ENCODE data around the gene SH3BGRL.
A peak's percentile ranks its signal among the peaks of the same experiment; 100 is the strongest.

SH3BGRL gene

DNA sequence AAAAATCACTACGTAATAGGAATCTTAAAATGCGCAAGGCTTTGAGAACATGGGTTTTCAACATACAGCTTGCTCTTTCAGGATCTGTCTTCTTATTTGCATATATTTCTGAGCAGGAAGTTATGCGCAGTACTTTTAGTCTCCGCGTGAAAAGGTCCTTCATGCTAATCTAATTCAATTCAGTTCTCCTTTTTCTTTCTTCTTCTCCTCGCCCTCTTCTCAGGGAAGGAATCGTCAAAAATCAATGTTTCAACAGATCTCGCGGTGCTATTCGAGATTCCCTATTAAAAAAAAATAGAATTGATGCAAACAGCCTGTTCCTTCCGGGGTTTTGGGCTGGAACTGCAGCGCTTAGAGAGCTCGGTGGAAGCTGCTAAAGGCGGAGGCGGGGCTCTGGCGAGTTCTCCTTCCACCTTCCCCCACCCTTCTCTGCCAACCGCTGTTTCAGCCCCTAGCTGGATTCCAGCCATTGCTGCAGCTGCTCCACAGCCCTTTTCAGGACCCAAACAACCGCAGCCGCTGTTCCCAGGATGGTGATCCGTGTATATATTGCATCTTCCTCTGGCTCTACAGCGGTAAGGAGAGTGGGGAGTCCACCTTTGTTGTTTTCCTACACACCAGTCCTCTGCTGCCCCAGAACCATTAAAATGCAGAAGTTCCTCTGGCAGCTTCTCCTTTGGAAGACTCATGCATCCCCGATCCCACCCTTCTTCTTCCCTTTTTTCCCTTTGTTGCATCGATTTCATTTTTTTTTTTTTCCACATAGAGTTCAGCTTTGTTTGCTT, at the start of gene SH3BGRL, which contains the start of gene HMGN5:
Gene SH3BGRL (plus strand): TSS at position 432 of the 785 bp plus-strand sequence. CDS start 99 bp downstream, at position 531.
Gene HMGN5 (minus strand): TSS at position 243 of the 785 bp plus-strand sequence. CDS start 80,364 bp downstream, outside the sequence.
- DNase-seq: peak; percentile 50 to 62

GRCh38 chrX:81168391-81168790, 33.5 kb upstream of the SH3BGRL start:
- DNase-seq: no peak

- DNase-seq: peak in 1 of 2 donors; percentile 30
These were observed 27.6 kb upstream of the SH3BGRL start for GRCh38 chrX:81174286-81174685.

DNA sequence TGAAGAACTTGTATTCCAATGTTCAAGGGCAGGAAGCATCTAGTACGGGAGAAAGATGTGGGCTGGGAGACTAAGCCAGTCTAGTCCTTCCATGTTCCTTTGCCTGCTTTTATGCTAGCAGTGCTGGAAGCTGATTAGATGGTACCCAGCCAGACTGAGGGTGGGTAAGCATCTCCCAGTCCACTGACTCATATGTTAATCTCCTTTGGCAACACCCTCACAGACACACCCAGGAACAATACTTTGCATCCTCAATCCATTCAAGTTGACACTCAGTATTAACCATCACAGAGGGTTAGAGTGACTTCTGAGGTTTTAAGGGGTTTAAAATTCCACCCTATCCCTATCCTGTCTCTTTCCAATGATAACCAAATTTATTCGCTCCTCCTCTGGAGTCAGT, 6.6 kb upstream of the SH3BGRL start:
- DNase-seq: no peak

DNA sequence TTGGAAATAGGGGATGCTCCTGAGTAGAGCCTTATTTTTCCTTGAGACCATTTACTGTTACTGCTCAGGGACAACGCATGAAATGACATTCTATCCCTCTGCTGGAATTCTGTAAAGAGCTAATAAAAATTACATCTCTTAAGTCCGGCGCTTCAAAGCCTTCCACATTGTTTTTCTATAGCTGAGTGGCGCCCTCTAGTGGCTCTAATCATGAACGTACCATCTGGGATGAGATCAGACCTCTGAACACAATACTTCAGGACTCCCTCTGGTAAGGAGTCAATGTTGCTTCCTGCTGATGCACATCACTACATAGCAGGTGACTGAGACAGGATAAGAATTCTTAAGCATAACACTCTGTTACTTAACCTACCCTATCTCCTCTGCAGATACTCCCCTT, 6.2 kb upstream of the SH3BGRL start:
- DNase-seq: peak; percentile 1 to 26

GRCh38 chrX:81201071-81201470, 831 bp upstream of the SH3BGRL start:
- DNase-seq: no peak

GRCh38 chrX:81202456-81202819, 536 bp downstream of the SH3BGRL start:
- DNase-seq: peak in 1 of 2 donors; percentile 4

DNA sequence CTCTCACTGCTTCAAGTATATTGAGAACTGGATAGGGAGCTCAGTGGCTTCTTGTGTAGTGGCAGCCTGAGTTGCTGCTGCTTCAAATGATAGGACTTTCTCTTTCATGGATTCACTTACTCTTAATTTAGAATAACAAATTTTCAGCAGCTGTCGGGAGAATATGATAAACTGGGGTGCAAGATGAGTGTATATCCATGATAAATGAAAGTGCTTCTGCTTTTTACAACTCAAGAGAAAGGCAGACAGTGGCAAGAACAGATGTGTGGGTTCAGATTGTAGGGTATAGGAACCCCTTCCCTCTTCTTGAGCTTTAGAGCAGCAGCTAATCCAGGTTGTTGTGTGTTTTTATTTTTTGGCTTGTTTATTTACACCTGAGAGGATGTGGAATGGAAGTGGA, 1.0 kb downstream of the SH3BGRL start:
- no peak for DNase-seq

- DNase-seq: no peak
These were observed 3.6 kb downstream of the SH3BGRL start for GRCh38 chrX:81205551-81205950.

- DNase-seq: no peak
These were observed 4.6 kb downstream of the SH3BGRL start for GRCh38 chrX:81206476-81206875.

DNA sequence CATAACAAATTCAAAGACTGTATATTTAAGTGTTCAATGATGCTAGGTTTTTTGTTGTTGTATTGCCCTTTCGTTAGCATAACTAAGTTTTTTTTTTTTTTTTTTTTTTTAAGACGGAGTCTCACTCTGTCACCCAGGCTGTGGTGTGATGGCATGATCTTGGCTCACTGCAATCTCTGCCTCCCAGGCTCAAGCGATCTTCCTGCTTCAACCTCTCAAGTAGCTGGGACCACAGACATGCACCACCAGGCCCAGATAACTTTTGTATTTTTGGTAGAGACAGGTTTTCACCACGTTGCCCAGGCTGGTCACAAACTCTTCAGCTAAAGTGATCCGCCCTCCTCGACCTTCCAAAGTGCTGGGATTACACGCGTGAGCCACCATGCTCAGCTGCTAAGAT, 7.0 kb downstream of the SH3BGRL start:
- DNase-seq: no peak

- no peak for DNase-seq
These were observed 13.8 kb downstream of the SH3BGRL start for GRCh38 chrX:81215685-81216084.

DNA sequence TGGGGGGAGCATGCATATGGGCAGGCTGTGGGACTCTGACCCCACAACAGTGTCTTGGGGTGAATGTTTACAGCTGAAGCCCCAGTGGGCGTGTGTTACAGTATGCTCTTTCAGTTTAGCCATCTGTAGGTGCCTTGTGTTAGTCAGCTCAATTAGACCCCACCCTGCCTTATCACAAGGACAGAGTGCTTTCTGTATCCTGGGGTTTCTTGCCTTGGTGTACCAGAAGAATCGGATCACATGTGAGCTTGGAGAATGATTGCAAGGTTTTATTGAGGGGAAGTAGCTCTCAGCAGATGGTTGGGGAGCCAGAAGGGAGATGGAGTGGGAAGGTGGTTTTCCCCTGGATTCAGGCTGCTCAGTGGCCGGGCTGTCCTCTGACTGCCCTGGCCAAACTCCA, 27.3 kb downstream of the SH3BGRL start:
- DNase-seq: no peak

DNA sequence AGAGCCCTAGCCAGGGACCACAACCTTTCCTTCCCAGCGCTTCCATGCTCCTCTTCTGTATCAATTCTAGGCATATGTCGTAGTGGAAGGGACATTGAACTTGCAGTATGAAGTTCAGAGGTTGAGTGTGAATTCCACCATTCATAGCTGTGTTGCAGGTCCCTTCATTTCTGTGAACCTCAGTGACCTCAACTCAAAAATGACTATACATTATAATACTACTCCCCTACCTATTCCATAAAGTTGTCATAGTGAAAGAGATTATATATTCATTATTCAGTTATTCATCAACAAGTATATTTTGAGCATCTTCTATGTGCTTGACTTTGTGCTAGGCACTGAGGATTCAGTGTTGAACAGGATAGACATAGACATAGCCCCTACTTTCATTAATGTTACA, 28.0 kb downstream of the SH3BGRL start:
- no peak for DNase-seq

DNA sequence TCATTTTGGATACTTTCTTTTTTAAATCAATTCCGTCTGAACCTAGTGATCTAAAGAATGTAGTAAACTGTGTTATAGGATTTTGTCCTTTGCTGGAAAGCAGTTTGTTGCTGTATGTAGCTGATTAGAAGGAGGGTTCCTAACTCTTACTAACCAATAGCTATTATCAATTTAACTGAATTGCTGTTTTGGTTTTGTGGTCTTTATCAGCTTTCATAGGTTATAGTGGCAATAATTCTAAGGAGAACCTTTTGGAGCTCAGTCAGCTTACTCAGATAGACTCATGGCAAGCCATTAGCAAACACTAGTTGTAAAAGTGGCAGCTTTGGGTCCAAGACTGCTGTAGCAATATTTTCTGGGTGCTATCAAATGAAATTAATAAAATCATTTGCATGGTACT, 29.6 kb downstream of the SH3BGRL start:
- DNase-seq: no peak

- no peak for DNase-seq
These were observed 30.3 kb downstream of the SH3BGRL start for GRCh38 chrX:81232218-81232617.

DNA sequence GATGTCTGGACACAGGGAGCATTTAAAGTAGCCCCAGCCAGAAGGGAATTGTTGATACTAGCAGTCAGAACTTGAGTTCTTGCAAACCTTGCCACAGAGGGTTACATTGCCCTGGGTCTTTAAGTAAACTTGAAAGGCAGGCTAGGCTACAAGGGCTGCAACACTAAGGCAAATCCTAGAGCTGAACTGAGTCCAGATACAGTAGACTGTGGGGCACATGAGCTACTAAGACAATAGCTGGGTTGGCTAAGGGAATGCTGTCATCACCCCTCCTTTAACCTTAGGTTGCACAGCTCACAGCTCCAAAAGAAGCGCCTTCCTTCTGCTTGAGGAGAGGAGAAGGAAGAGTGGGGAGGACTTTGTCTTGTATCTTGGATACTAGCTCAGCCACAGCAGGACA, 35.6 kb downstream of the SH3BGRL start:
- no peak for DNase-seq

- no peak for DNase-seq
These were observed 36.3 kb downstream of the SH3BGRL start for GRCh38 chrX:81238166-81238565.

DNA sequence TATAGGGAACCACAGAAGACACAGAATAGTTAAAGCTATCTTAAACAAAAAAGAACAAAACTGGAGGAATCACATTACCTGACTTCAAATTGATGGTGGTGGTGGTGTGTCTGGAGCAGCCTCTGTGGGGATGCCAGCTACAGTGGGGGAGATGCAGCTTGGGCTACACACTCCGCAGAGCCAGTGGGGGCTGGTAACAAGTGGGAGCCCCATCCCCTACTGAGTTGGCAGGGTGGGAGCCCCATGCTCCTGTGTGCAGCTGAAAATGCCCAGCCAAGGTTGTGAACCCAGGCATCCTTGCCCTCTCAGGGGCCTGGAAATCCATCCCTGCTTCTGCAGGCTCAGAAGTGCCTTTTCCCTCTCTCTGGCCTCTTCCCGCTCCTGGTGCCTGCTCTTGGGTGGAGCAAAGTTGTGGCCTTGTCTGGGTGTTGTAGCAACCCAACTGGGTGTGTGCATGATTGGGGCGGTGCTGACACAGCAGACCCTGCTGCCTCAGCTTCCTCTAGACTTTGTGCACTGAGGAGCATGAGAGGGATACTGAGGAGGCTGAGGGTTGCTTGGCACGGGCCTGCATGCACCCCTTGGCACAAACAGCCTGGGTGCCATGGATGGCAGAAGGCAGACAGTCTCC, 38.9 kb downstream of the SH3BGRL start:
- no peak for DNase-seq

- no peak for DNase-seq
These were observed 39.9 kb downstream of the SH3BGRL start for GRCh38 chrX:81241753-81242152.

DNA sequence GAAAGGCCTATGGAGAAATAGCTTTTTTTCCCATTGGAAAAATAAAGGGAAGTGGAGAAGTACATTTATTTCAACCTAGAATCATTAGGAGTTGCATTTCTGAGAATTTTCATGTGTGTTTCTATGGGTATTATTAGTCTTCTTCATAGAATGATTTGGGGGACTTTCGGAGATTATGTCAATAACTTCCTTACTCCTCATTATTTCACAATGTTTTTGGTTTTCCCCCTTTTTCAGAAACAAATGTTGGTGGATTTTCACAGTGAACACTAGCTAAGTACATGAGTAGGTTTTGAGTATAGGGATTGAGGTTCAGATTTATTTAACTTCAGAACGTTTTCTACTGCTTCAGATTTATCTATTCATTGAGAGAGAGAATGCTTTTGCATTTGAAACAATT, 54.0 kb downstream of the SH3BGRL start:
- no peak for DNase-seq

DNA sequence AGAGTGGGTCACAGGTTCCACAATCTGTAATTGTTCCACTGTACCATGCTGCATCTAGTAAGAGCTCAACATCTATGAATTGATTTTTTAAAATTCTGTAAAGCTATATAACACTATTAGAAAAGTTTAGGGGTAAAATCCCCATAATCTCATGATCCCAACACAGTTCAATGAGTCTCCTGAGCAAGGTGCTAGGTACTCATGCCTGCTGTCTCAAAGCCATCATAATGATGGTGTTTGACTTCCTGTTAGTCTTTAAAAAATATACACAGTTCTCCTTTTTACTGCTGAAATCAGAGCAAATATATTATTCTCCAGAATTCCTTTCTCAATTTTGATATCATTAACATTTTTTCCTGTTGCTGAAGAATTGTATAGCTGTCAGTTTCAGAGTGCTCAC, 55.9 kb downstream of the SH3BGRL start:
- no peak for DNase-seq

- no peak for DNase-seq
These were observed 57.3 kb downstream of the SH3BGRL start for GRCh38 chrX:81259020-81259713.
